22Rv1 (cell line): ENCODE measurements around the gene BAIAP3.

Experiments used
- H3K27ac ChIP-seq: fragments of 450-650 bp; 2 replicates; pipeline ENCODE4 v1.5.1; 2017
- ZFX ChIP-seq: fragments of 450-650 bp; IDR thresholded peaks from 2 replicates; pipeline ENCODE4 v1.6.1; 2017; ENCODE audit warnings: antibody characterized with exemption, borderline replicate concordance
- TF ChIP-seq, protein P1 (sequence below): fragments of 450-650 bp; IDR thresholded peaks from 2 replicates; pipeline ENCODE4 v1.5.1; 2017; ENCODE audit warnings: mild to moderate bottlenecking

The BAIAP3 gene

DNA sequence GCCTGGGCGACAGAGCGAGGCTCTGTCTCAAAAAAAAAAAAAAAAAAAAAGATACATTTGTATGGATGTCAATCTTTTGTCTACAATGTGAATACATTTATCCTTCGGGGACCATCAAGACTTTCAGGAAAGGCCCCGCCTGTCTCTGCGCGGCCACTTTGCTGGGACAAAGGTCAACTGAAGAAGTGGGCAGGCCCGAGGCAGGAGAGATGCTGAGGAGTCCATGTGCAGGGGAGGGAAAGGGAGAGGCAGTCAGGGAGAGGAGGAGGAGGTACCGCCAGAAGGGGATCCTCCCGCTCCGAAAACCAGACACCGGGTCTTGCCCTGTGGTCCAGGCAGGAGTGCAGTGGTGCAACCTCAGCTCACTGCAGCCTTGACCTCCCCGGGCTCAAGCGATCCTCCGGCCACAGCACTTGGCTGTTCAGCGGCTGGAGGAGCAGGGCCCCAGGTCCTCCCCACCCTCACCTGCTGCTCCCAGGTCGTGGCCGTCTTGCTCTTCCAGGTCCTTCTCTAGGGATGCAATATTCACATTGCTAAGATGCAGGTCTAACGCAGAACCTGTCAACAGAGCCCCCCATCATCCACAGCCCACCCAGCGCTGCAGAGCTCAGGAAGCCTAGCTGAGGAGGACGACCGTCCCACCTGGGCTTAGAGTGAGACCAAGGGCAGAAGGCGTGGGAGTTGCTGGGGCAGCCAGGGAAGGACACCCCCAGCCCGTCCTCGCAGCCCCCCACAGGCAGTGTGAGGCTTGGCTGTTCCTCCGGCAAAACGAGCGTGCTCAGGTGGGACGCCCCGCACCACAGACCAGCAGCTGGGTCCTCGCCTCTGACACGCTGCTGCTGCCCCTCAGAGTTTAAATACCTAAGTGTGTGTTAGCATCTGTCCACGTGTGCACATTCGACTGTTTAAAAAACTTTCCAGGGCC lies 37.9 kb downstream of the BAIAP3 start:
- H3K27ac ChIP-seq: no peak overlapping the region
- TF ChIP-seq ZFX: no peak
- TF ChIP-seq, protein P1, sequence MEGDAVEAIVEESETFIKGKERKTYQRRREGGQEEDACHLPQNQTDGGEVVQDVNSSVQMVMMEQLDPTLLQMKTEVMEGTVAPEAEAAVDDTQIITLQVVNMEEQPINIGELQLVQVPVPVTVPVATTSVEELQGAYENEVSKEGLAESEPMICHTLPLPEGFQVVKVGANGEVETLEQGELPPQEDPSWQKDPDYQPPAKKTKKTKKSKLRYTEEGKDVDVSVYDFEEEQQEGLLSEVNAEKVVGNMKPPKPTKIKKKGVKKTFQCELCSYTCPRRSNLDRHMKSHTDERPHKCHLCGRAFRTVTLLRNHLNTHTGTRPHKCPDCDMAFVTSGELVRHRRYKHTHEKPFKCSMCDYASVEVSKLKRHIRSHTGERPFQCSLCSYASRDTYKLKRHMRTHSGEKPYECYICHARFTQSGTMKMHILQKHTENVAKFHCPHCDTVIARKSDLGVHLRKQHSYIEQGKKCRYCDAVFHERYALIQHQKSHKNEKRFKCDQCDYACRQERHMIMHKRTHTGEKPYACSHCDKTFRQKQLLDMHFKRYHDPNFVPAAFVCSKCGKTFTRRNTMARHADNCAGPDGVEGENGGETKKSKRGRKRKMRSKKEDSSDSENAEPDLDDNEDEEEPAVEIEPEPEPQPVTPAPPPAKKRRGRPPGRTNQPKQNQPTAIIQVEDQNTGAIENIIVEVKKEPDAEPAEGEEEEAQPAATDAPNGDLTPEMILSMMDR: no peak

GRCh38 chr16:1372292-1372950 lies 39.0 kb downstream of the BAIAP3 start:
- TF ChIP-seq ZFX: no peak
- TF ChIP-seq, protein P1: no peak
- no peak overlapping the region for H3K27ac ChIP-seq

GRCh38 chr16:1374418-1375297 lies 41.2 kb downstream of the BAIAP3 start:
- no peak overlapping the region for H3K27ac ChIP-seq
- TF ChIP-seq, protein P1: no peak
- no peak for TF ChIP-seq ZFX

DNA sequence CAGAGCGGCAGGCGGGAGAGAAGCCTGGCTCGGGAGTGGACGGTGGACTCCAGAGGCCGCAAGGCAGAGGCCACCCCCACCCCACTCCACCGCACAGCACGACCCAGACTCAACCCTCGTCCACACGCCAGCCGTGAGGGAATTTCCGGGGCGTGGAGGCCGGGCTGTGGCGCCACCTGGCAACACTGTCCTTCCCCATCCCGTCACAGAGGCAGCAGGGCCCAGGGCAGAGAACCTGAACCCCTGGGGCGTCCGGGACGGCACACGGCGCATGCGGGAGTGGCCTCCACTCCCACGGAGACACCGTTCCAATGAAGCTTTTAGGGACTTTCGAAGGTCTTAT lies 41.8 kb downstream of the BAIAP3 start:
- H3K27ac ChIP-seq: no peak overlapping the region
- TF ChIP-seq ZFX: no peak
- TF ChIP-seq, protein P1: no peak

- no peak for TF ChIP-seq ZFX
- TF ChIP-seq, protein P1: no peak
- no peak overlapping the region for H3K27ac ChIP-seq
These were observed 42.4 kb downstream of the BAIAP3 start for GRCh38 chr16:1375741-1376410.

DNA sequence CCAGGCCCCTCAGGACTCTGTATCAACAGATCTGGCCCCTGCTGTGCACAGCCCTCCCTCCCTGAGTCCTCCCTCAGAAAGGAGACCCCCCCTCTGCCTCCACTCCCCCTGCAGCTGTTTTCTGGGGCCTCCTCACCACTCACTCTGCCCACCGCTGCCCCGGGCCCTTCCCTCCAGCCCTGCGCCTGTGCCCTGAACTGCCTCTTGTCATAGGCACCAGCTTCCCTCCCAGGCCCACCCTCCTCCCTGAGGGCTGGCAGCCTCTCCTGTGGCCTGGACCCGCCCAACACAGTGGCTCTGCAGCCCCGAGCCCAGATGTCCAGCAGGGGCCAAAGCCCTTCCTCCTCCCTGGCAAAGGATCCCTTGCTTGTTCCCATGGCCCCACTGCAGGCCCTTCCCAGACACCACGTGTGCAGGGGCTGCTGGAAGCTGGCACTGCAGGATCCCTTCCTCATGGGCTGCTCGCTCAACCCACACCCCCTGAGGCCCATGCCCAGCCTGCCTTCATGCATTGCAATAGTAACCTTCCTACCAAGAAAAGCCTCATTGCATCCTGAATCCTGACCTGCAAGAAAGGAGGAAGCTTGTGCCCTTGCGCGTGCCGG lies 44.1 kb downstream of the BAIAP3 start:
- TF ChIP-seq, protein P1: no peak
- TF ChIP-seq ZFX: no peak
- H3K27ac ChIP-seq: peak overlapping the region; percentile 89
